ENCODE data around the gene KIF26A. TPM values are rescaled to one million over a fixed set of nuclear protein-coding genes. Genes with fewer than 3 reads are reported as not detected.

Gene KIF26A
- 0.26 and 1.0 TPM in 2 replicates for total RNA-seq

DNA sequence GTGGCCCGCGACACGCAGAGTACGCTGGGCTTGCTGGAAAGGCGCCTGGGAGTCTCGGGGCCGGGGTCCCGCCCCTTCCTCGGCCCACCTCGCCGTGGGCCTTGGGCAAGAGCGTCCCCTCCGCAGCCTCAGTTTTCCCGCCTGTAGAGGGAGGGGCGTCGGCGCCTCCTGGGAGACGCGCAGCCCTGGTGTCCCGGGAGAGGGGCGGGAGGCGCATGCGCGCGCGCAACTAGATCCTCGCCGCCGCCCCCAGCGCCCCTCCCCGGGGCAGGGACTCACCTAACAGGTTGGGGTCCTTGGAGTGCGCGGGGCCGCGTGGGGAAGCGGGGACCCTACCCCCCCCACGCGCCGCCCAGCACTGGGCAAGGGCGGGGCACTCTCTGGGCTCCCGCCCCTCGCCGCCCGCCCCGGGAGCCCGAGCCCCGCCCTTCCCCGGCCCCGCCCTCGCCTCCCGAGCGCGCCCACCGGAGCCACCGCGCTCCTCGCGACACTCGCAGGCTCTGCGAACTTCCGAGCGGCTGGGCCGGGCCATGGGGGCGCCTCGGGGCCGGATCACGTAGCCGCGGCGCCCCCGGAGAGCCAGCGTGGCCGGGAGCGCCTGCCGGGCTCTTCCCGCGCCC lies at the start of gene KIF26A:
Gene KIF26A, plus strand, starts transcription at position 490 of the 620 bp plus-strand sequence. CDS start 136 bp downstream, outside the sequence.
- peak within 1 kb of the TSS; percentile 26 for H3K4me3 ChIP-seq (ENCODE audit: low read depth, low read length)
- DNase-seq (ENCODE audit: low read depth) (no peak), FAIRE-seq (no peak)
- H3K36me3 ChIP-seq (ENCODE audit: control insufficient read depth, insufficient read depth, low read length), result no peaks in the 10 kb centered on the region
- TF ChIP-seq, protein P1, sequence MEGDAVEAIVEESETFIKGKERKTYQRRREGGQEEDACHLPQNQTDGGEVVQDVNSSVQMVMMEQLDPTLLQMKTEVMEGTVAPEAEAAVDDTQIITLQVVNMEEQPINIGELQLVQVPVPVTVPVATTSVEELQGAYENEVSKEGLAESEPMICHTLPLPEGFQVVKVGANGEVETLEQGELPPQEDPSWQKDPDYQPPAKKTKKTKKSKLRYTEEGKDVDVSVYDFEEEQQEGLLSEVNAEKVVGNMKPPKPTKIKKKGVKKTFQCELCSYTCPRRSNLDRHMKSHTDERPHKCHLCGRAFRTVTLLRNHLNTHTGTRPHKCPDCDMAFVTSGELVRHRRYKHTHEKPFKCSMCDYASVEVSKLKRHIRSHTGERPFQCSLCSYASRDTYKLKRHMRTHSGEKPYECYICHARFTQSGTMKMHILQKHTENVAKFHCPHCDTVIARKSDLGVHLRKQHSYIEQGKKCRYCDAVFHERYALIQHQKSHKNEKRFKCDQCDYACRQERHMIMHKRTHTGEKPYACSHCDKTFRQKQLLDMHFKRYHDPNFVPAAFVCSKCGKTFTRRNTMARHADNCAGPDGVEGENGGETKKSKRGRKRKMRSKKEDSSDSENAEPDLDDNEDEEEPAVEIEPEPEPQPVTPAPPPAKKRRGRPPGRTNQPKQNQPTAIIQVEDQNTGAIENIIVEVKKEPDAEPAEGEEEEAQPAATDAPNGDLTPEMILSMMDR (IDR thresholded peaks at IDR 0.05; ENCODE audit: insufficient read depth, low read length, severe bottlenecking), result no peak
- peaks cover 33% of the 10 kb centered on the region for H3K27me3 ChIP-seq (ENCODE audit: control insufficient read depth, insufficient read depth, low read length)

GRCh38 chr14:104090071-104090748 lies 48.2 kb upstream of the KIF26A start:
- no peak overlapping the region for H3K4me3 ChIP-seq (ENCODE audit: low read depth, low read length)
- DNase-seq (ENCODE audit: low read depth) (no peak), FAIRE-seq (no peak)
- TF ChIP-seq, protein P1 (IDR thresholded peaks at IDR 0.05; ENCODE audit: insufficient read depth, low read length, severe bottlenecking), result no peak
- no peaks in the 10 kb centered on the region for H3K27me3 ChIP-seq (ENCODE audit: control insufficient read depth, insufficient read depth, low read length)
- no peaks in the 10 kb centered on the region for H3K36me3 ChIP-seq (ENCODE audit: control insufficient read depth, insufficient read depth, low read length)

DNA sequence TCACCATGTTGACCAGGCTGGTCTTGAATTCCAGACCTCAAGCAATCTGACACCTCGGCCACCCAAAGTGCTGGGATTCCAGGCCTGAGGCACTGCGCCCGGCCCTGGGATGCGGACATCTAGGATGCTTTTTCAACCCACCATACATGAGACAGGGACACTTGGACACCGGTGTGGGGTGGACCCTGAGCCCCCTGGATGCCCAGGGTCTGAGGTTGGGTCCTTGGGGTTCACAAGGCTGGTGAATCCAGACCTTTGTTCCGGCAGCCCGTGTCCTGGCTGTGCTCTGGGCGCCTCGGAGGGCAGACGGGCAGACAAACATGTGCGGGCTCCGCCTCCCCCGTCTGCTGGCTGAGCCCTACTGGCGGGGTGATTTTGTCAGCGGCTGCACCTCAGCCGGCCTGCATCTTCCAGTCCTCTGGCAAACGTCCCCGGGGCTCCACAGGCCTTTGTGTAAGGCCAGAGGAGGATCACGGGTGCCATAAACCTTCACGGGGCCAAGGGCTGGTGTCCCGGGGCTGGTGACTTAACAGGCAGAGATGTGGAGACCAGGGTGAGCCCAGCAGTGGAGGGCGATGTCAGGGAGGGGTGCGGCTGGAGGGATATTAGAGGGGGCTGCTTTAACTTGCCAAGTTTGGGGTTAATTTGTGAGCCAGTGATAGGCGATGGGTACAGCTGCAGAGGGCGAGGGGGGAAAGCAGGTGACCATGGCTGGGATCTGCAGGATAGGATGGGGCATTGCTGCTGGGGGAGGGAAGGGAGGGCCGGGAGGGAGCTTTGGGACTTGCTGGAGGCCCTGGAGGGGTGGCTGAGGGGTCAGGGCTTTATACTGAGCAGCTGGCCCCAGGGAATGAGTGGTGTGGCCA lies 47.1 kb upstream of the KIF26A start:
- Histone ChIP-seq H3K4me3 (ENCODE audit: low read depth, low read length) (no peak overlapping the region), H3K36me3 (ENCODE audit: control insufficient read depth, insufficient read depth, low read length) (no peaks in the 10 kb centered on the region), H3K27me3 (ENCODE audit: control insufficient read depth, insufficient read depth, low read length) (no peaks in the 10 kb centered on the region)
- FAIRE-seq (no peak), DNase-seq (ENCODE audit: low read depth) (no peak)
- TF ChIP-seq, protein P1 (IDR thresholded peaks at IDR 0.05; ENCODE audit: insufficient read depth, low read length, severe bottlenecking), result no peak

- Histone ChIP-seq H3K4me3 (ENCODE audit: low read depth, low read length) (no peak overlapping the region), H3K27me3 (ENCODE audit: control insufficient read depth, insufficient read depth, low read length) (no peaks in the 10 kb centered on the region), H3K36me3 (ENCODE audit: control insufficient read depth, insufficient read depth, low read length) (no peaks in the 10 kb centered on the region)
- DNase-seq (ENCODE audit: low read depth) (no peak), FAIRE-seq (no peak)
- TF ChIP-seq, protein P1 (IDR thresholded peaks at IDR 0.05; ENCODE audit: insufficient read depth, low read length, severe bottlenecking), result no peak
Measured at GRCh38 chr14:104091927-104092771, 46.2 kb upstream of the KIF26A start.

DNA sequence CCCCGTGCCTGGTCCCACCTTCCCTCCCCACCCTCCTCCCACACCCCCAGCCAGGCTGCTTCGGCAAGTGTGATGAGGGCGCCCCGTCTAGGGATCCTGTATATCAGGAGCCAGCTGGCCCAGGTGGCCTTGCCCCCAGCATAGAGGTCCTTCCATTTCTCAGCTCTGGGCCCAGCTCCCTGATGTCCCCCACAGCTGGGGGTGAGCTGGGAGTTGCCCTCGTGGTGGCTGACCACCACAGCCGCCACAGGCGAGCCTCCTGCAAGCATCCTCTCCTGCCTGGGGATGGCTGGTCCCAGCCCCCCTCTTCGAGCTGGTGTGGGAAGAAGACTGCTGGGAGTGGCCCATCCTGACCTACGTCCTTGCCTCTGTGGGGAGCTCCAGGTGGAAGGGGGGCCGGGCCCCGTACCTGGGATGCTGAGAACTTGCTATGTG lies 45.4 kb upstream of the KIF26A start:
- Histone ChIP-seq H3K4me3 (ENCODE audit: low read depth, low read length) (no peak overlapping the region), H3K36me3 (ENCODE audit: control insufficient read depth, insufficient read depth, low read length) (no peaks in the 10 kb centered on the region), H3K27me3 (ENCODE audit: control insufficient read depth, insufficient read depth, low read length) (no peaks in the 10 kb centered on the region)
- DNase-seq (ENCODE audit: low read depth), result no peak
- FAIRE-seq, result no peak
- TF ChIP-seq, protein P1 (IDR thresholded peaks at IDR 0.05; ENCODE audit: insufficient read depth, low read length, severe bottlenecking), result no peak

Measured in bronchial epithelial cell (primary cell).